Measurements from ENCODE around the gene TPRA1.

The TPRA1 gene

DNA sequence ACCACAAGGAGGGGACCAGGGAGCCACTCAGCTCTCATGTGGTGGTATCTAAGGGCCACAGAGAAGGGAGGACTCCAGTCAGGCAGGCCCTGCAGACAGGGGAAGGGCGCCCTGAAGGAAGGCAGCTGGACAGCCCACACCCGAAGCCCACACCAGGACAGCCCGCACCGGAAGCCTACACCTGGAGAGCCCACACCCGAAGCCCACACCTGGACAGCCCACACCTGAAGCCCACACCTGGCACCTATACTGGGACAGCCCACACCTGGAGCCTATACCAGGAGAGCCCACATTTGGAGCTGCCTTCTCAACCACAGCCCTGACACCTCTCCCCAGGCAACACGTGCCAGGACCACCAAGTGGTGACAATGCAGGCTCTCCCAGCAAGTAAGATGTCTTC is 11.7 kb downstream of the TPRA1 start:
- no peak overlapping the region for H4K8ac ChIP-seq (ENCODE audit: low read depth, low read length)
- no peak for DNase-seq
- WGBS (ENCODE audit: extremely low coverage, insufficient coverage, insufficient read length) = no CpG with 5 or more reads among the region's 6 CpGs
- H3K36me3 ChIP-seq (ENCODE audit: control insufficient read depth in 1 of 2, insufficient read depth in 2 of 2, low read length in 2 of 2) = peaks cover 6 to 15% of the 10 kb centered on the region in 2 experiments
- no peak overlapping the region for H3K23ac ChIP-seq (ENCODE audit: low read length)
- peaks cover 2% of the 10 kb centered on the region for H3K9me3 ChIP-seq (ENCODE audit: insufficient read depth, low read depth, low read length)
- no peak overlapping the region for H2BK120ac ChIP-seq (ENCODE audit: insufficient read depth, low read length, poor library complexity)
- H3K4ac ChIP-seq (ENCODE audit: low read depth, low read length) = no peak overlapping the region
- no peak overlapping the region for H2AK5ac ChIP-seq (ENCODE audit: low read length)
- H3K9ac ChIP-seq (ENCODE audit: low read length) = no peak overlapping the region
- H3K4me3 ChIP-seq (ENCODE audit: low read depth, low read length) = peak overlapping the region; percentile 19
- H2AFZ ChIP-seq (ENCODE audit: insufficient read depth, low read length, poor library complexity) = no peak overlapping the region
- H4K91ac ChIP-seq (ENCODE audit: low read depth, low read length) = no peak overlapping the region
- H3K27me3 ChIP-seq (ENCODE audit: insufficient read depth, low read length) = no peaks in the 10 kb centered on the region
- H3K79me2 ChIP-seq (ENCODE audit: control insufficient read depth, insufficient read depth, low read length, poor library complexity) = no peaks in the 10 kb centered on the region
- H3K4me1 ChIP-seq (ENCODE audit: control insufficient read depth in 1 of 2, insufficient read depth in 2 of 2, low read length in 2 of 2) = peaks cover 0 to 5% of the 10 kb centered on the region in 2 experiments
- H2BK12ac ChIP-seq (ENCODE audit: low read length) = no peak overlapping the region
- H3K18ac ChIP-seq (ENCODE audit: low read length) = no peak overlapping the region
- H2BK5ac ChIP-seq (ENCODE audit: low read depth, low read length, poor library complexity) = no peak overlapping the region
- no peaks in the 10 kb centered on the region for H3K79me1 ChIP-seq (ENCODE audit: low read length)
- no peak overlapping the region for H4K12ac ChIP-seq (ENCODE audit: low read depth, low read length)
- no peak overlapping the region for H3K27ac ChIP-seq (ENCODE audit: low read depth, low read length)
- H3K14ac ChIP-seq (ENCODE audit: low read length) = no peak overlapping the region
- H3K4me2 ChIP-seq (ENCODE audit: low read length) = no peak overlapping the region

DNA sequence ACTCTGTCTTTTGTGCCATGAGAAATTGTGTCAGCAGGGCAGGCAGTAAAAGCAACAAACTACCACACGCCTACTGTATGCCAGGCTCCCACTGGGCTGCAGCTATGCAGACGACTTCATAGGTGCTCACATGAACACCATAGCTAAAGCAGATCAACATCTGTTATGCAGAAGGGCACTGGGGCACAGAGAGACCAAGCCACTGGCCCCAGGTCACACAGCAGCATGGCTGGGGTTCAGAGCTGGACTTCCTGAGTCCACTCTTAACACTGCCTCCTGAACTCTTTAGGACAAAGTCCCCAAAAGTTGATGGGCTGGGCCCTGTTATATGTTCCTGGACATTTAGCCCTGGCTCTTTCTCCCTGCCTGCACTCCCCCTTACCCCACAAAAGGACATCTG is 12.4 kb downstream of the TPRA1 start:
- no peak overlapping the region for H3K4me2 ChIP-seq (ENCODE audit: low read length)
- peaks cover 12 to 22% of the 10 kb centered on the region in 2 experiments for H3K36me3 ChIP-seq (ENCODE audit: control insufficient read depth in 1 of 2, insufficient read depth in 2 of 2, low read length in 2 of 2)
- no peak overlapping the region for H3K23ac ChIP-seq (ENCODE audit: low read length)
- H3K79me2 ChIP-seq (ENCODE audit: control insufficient read depth, insufficient read depth, low read length, poor library complexity) = no peaks in the 10 kb centered on the region
- H4K8ac ChIP-seq (ENCODE audit: low read depth, low read length) = no peak overlapping the region
- no peak overlapping the region for H3K18ac ChIP-seq (ENCODE audit: low read length)
- no peak overlapping the region for H3K14ac ChIP-seq (ENCODE audit: low read length)
- H3K9ac ChIP-seq (ENCODE audit: low read length) = no peak overlapping the region
- no peak overlapping the region for H2BK5ac ChIP-seq (ENCODE audit: low read depth, low read length, poor library complexity)
- H3K27ac ChIP-seq (ENCODE audit: low read depth, low read length) = no peak overlapping the region
- no peak overlapping the region for H3K4me3 ChIP-seq (ENCODE audit: low read depth, low read length)
- peaks cover 2% of the 10 kb centered on the region for H3K9me3 ChIP-seq (ENCODE audit: insufficient read depth, low read depth, low read length)
- no peak overlapping the region for H4K91ac ChIP-seq (ENCODE audit: low read depth, low read length)
- H3K27me3 ChIP-seq (ENCODE audit: insufficient read depth, low read length) = no peaks in the 10 kb centered on the region
- no peaks in the 10 kb centered on the region for H3K79me1 ChIP-seq (ENCODE audit: low read length)
- H3K4ac ChIP-seq (ENCODE audit: low read depth, low read length) = no peak overlapping the region
- H4K12ac ChIP-seq (ENCODE audit: low read depth, low read length) = no peak overlapping the region
- no peak for DNase-seq
- no CpG with 5 or more reads among the region's 2 CpGs for WGBS (ENCODE audit: extremely low coverage, insufficient coverage, insufficient read length)
- no peak overlapping the region for H2BK12ac ChIP-seq (ENCODE audit: low read length)
- H2BK120ac ChIP-seq (ENCODE audit: insufficient read depth, low read length, poor library complexity) = no peak overlapping the region
- no peak overlapping the region for H2AK5ac ChIP-seq (ENCODE audit: low read length)
- H3K4me1 ChIP-seq (ENCODE audit: control insufficient read depth in 1 of 2, insufficient read depth in 2 of 2, low read length in 2 of 2) = peaks cover 0 to 5% of the 10 kb centered on the region in 2 experiments
- H2AFZ ChIP-seq (ENCODE audit: insufficient read depth, low read length, poor library complexity) = no peak overlapping the region

DNA sequence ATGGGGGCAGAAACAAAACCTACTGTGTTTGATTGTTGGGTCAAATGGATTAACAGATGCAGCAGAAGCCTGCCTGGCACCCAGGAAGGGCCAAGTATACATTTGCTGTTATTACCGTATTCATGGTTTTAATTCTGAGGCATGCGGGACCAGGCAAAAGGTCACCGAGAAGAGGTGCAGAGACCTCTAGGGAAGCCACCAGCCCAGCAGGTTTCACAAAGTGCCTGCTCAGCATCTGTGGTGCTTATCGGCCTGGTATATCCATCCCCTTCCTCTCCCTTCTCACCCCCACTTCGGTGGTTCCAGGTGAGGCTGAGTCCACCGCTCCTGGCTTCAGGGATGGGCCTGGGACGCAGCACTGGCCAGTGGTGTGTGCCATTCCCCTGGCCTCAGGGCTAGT is 13.1 kb downstream of the TPRA1 start:
- Histone ChIP-seq H4K91ac (ENCODE audit: low read depth, low read length) (no peak overlapping the region), H2AFZ (ENCODE audit: insufficient read depth, low read length, poor library complexity) (no peak overlapping the region), H3K79me1 (ENCODE audit: low read length) (no peaks in the 10 kb centered on the region), H3K9ac (ENCODE audit: low read length) (peak overlapping the region; percentile 14), H3K4me1 (ENCODE audit: control insufficient read depth in 1 of 2, insufficient read depth in 2 of 2, low read length in 2 of 2) (peaks cover 0 to 5% of the 10 kb centered on the region in 2 experiments), H4K12ac (ENCODE audit: low read depth, low read length) (no peak overlapping the region), H3K23ac (ENCODE audit: low read length) (no peak overlapping the region), H2AK5ac (ENCODE audit: low read length) (no peak overlapping the region), H2BK120ac (ENCODE audit: insufficient read depth, low read length, poor library complexity) (no peak overlapping the region), H2BK5ac (ENCODE audit: low read depth, low read length, poor library complexity) (no peak overlapping the region), H3K27ac (ENCODE audit: low read depth, low read length) (no peak overlapping the region), H2BK12ac (ENCODE audit: low read length) (no peak overlapping the region), H3K4ac (ENCODE audit: low read depth, low read length) (no peak overlapping the region), H3K9me3 (ENCODE audit: insufficient read depth, low read depth, low read length) (peaks cover 2% of the 10 kb centered on the region), H3K4me2 (ENCODE audit: low read length) (no peak overlapping the region), H3K14ac (ENCODE audit: low read length) (no peak overlapping the region), H3K18ac (ENCODE audit: low read length) (no peak overlapping the region), H3K4me3 (ENCODE audit: low read depth, low read length) (no peak overlapping the region), H3K36me3 (ENCODE audit: control insufficient read depth in 1 of 2, insufficient read depth in 2 of 2, low read length in 2 of 2) (peaks cover 14 to 24% of the 10 kb centered on the region in 2 experiments), H4K8ac (ENCODE audit: low read depth, low read length) (no peak overlapping the region), H3K27me3 (ENCODE audit: insufficient read depth, low read length) (no peaks in the 10 kb centered on the region), H3K79me2 (ENCODE audit: control insufficient read depth, insufficient read depth, low read length, poor library complexity) (no peaks in the 10 kb centered on the region)
- DNase-seq = peak in 1 of 2 donors; percentile 25
- WGBS (ENCODE audit: extremely low coverage, insufficient coverage, insufficient read length) = no CpG with 5 or more reads among the region's 7 CpGs

DNA sequence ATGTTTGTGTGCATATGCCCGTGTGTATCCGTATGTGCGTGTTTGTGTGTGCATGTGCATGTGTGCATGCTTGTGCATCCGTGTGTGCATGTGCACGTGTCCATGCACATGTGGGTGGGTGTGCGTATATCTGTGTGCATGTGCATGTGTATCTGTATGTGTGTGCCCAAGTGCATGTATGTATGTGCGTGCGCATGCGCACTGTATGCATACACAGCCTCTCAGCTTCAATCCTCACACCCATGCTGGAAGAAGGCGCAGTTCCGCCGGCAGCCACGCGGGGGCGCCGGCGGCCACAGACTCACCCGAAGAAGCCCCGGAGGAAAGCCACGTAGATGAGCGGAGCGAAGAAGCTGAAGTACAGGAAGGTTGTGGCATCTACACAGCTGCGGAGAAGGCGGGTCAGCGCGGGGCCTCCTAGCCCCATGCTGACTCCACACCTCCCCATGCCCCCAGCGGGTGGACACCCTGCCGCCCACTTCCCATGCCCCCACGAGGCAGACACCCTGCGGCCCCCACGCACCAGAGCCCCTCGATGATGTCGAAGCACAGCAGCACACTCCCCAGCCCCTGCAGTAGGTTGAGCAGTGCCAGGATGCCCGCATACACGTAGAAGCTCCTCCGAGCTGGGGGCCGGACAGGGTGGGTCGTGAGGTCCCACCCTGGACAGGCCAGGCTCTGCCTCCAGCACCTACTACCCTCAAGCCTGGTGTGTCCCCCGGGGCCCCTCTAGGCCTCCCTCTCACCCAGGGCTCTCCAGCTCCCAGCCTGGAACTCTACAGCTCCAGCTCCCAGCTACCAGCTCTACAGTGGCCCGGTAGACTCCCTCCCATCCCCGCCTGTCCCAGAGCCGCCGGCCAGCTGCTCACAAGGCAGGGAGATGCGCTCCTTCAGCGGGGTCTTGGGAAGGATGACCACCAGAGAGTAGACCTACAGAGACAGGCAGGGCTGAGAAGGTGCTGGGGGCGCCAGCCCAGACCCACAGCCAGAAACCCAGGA is 15.4 kb downstream of the TPRA1 start:
- Histone ChIP-seq H3K27me3 (ENCODE audit: insufficient read depth, low read length) (no peaks in the 10 kb centered on the region), H3K4me1 (ENCODE audit: control insufficient read depth in 1 of 2, insufficient read depth in 2 of 2, low read length in 2 of 2) (peaks cover 0 to 5% of the 10 kb centered on the region in 2 experiments), H3K14ac (ENCODE audit: low read length) (no peak overlapping the region), H3K36me3 (ENCODE audit: control insufficient read depth in 1 of 2, insufficient read depth in 2 of 2, low read length in 2 of 2) (peaks cover 16 to 36% of the 10 kb centered on the region in 2 experiments), H2BK120ac (ENCODE audit: insufficient read depth, low read length, poor library complexity) (no peak overlapping the region), H4K12ac (ENCODE audit: low read depth, low read length) (no peak overlapping the region), H3K4me2 (ENCODE audit: low read length) (no peak overlapping the region), H4K91ac (ENCODE audit: low read depth, low read length) (no peak overlapping the region), H2BK12ac (ENCODE audit: low read length) (no peak overlapping the region), H3K79me2 (ENCODE audit: control insufficient read depth, insufficient read depth, low read length, poor library complexity) (no peaks in the 10 kb centered on the region), H3K9me3 (ENCODE audit: insufficient read depth, low read depth, low read length) (no peaks in the 10 kb centered on the region), H2AK5ac (ENCODE audit: low read length) (no peak overlapping the region), H3K9ac (ENCODE audit: low read length) (no peak overlapping the region), H3K23ac (ENCODE audit: low read length) (peak overlapping the region; percentile 93), H3K18ac (ENCODE audit: low read length) (no peak overlapping the region), H3K4me3 (ENCODE audit: low read depth, low read length) (peak overlapping the region; percentile 46), H2AFZ (ENCODE audit: insufficient read depth, low read length, poor library complexity) (no peak overlapping the region), H2BK5ac (ENCODE audit: low read depth, low read length, poor library complexity) (no peak overlapping the region), H4K8ac (ENCODE audit: low read depth, low read length) (no peak overlapping the region), H3K79me1 (ENCODE audit: low read length) (no peaks in the 10 kb centered on the region), H3K4ac (ENCODE audit: low read depth, low read length) (no peak overlapping the region), H3K27ac (ENCODE audit: low read depth, low read length) (no peak overlapping the region)
- DNase-seq = peak; percentile 94 to 96
- WGBS (ENCODE audit: extremely low coverage, insufficient coverage, insufficient read length) = no CpG with 5 or more reads among the region's 46 CpGs
